Measurements from ENCODE around the gene SERP2. TPM values are rescaled to one million over a fixed set of nuclear protein-coding genes. Genes with fewer than 3 reads are reported as not detected.

Gene SERP2
- total RNA-seq, 1 experiment from 2014 or later, result not detected

GRCh38 chr13:44373247-44373600 lies 400 bp upstream of the SERP2 start:
- Histone ChIP-seq H3K4me2 (ENCODE audit: low read depth, low read length, poor library complexity, severe bottlenecking) (no peak overlapping the region), H3K9me3 (ENCODE audit: low read length) (no peaks in the 10 kb centered on the region)

DNA sequence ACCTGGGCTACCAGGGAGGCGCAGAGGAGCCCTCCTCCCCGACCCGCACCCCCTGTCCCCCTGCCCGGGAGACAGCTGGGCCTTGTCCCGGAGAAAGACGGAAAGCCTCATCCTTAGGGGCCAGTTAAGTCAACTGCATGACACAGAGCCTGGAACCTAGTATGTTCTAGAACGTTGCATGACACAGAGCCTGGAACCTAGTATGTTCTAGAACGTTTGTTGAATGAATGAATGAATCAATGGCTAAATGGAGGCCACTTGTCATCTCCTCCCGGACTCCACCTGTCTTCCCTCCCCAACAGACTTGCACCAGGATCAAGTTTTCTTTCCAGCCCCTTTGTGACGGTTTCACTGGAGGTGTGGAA lies 706 bp downstream of the SERP2 start:
- no peak overlapping the region for H3K27ac ChIP-seq (ENCODE audit: low read length)
- H3K4me1 ChIP-seq (ENCODE audit: low read length), result no peaks in the 10 kb centered on the region
- no peaks in the 10 kb centered on the region for H3K27me3 ChIP-seq (ENCODE audit: low read length)
- H3K4me2 ChIP-seq (ENCODE audit: low read depth, low read length, poor library complexity, severe bottlenecking), result no peak overlapping the region
- H3K9ac ChIP-seq (ENCODE audit: low read length), result no peak overlapping the region
- DNase-seq, result no peak
- no peaks in the 10 kb centered on the region for H3K79me2 ChIP-seq (ENCODE audit: low read length)
- no peaks in the 10 kb centered on the region for H4K20me1 ChIP-seq (ENCODE audit: insufficient read depth, low read depth, low read length)
- no peaks in the 10 kb centered on the region for H3K9me2 ChIP-seq (replicated peaks; ENCODE audit: insufficient read depth, low read length)
- H3K4me3 ChIP-seq (ENCODE audit: low read length), result no peak overlapping the region
- H2AFZ ChIP-seq (ENCODE audit: low read length), result no peak overlapping the region
- H3K36me3 ChIP-seq (ENCODE audit: insufficient read depth, low read length), result no peaks in the 10 kb centered on the region
- H3K9me3 ChIP-seq (ENCODE audit: low read length), result no peaks in the 10 kb centered on the region

More at GRCh38 chr13:44373247-44373600, 400 bp upstream of the SERP2 start:
- no peak for DNase-seq
- H3K36me3 ChIP-seq (ENCODE audit: insufficient read depth, low read length), result no peaks in the 10 kb centered on the region
- H3K27me3 ChIP-seq (ENCODE audit: low read length), result no peaks in the 10 kb centered on the region
- H3K9me2 ChIP-seq (replicated peaks; ENCODE audit: insufficient read depth, low read length), result no peaks in the 10 kb centered on the region
- no peak overlapping the region for H3K27ac ChIP-seq (ENCODE audit: low read length)
- no peaks in the 10 kb centered on the region for H3K79me2 ChIP-seq (ENCODE audit: low read length)
- no peak overlapping the region for H3K4me3 ChIP-seq (ENCODE audit: low read length)
- H3K9ac ChIP-seq (ENCODE audit: low read length), result no peak overlapping the region
- H4K20me1 ChIP-seq (ENCODE audit: insufficient read depth, low read depth, low read length), result no peaks in the 10 kb centered on the region
- H3K4me1 ChIP-seq (ENCODE audit: low read length), result no peaks in the 10 kb centered on the region
- H2AFZ ChIP-seq (ENCODE audit: low read length), result no peak overlapping the region

DNA sequence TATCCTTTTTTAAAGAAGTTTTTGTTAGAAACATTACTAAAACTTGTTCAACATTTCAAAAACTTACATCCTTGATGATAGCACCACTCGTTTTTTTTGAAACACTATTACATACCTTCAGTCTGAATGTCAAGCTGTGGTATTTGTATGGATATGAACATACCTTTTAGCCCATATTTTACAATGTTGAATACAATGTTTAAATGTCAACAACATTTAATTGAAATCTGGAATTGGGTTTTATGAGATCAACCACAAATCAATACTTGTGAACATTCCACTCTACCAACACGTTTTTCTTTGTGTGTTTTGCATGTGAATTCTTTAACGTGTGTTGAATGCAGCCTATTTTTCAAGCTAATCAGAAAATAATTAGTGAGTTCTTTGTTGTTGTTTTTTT lies 4.7 kb downstream of the SERP2 start:
- H3K9me2 ChIP-seq (replicated peaks; ENCODE audit: insufficient read depth, low read length), result no peaks in the 10 kb centered on the region
- H3K79me2 ChIP-seq (ENCODE audit: low read length), result no peaks in the 10 kb centered on the region
- H3K27me3 ChIP-seq (ENCODE audit: low read length), result no peaks in the 10 kb centered on the region
- no peaks in the 10 kb centered on the region for H3K9me3 ChIP-seq (ENCODE audit: low read length)
- H3K4me3 ChIP-seq (ENCODE audit: low read length), result no peak overlapping the region
- no peak overlapping the region for H2AFZ ChIP-seq (ENCODE audit: low read length)
- H3K4me1 ChIP-seq (ENCODE audit: low read length), result no peaks in the 10 kb centered on the region
- no peaks in the 10 kb centered on the region for H3K36me3 ChIP-seq (ENCODE audit: insufficient read depth, low read length)
- H4K20me1 ChIP-seq (ENCODE audit: insufficient read depth, low read depth, low read length), result no peaks in the 10 kb centered on the region
- H3K27ac ChIP-seq (ENCODE audit: low read length), result no peak overlapping the region
- DNase-seq, result no peak
- H3K9ac ChIP-seq (ENCODE audit: low read length), result no peak overlapping the region
- no peak overlapping the region for H3K4me2 ChIP-seq (ENCODE audit: low read depth, low read length, poor library complexity, severe bottlenecking)

GRCh38 chr13:44379885-44380284 lies 6.3 kb downstream of the SERP2 start:
- Histone ChIP-seq H3K36me3 (ENCODE audit: insufficient read depth, low read length) (no peaks in the 10 kb centered on the region), H3K4me3 (ENCODE audit: low read length) (no peak overlapping the region), H3K27ac (ENCODE audit: low read length) (no peak overlapping the region), H3K4me1 (ENCODE audit: low read length) (no peaks in the 10 kb centered on the region), H3K27me3 (ENCODE audit: low read length) (no peaks in the 10 kb centered on the region), H4K20me1 (ENCODE audit: insufficient read depth, low read depth, low read length) (no peaks in the 10 kb centered on the region), H2AFZ (ENCODE audit: low read length) (no peak overlapping the region), H3K9ac (ENCODE audit: low read length) (no peak overlapping the region), H3K9me2 (replicated peaks; ENCODE audit: insufficient read depth, low read length) (no peaks in the 10 kb centered on the region), H3K4me2 (ENCODE audit: low read depth, low read length, poor library complexity, severe bottlenecking) (no peak overlapping the region), H3K9me3 (ENCODE audit: low read length) (no peaks in the 10 kb centered on the region), H3K79me2 (ENCODE audit: low read length) (no peaks in the 10 kb centered on the region)
- no peak for DNase-seq

DNA sequence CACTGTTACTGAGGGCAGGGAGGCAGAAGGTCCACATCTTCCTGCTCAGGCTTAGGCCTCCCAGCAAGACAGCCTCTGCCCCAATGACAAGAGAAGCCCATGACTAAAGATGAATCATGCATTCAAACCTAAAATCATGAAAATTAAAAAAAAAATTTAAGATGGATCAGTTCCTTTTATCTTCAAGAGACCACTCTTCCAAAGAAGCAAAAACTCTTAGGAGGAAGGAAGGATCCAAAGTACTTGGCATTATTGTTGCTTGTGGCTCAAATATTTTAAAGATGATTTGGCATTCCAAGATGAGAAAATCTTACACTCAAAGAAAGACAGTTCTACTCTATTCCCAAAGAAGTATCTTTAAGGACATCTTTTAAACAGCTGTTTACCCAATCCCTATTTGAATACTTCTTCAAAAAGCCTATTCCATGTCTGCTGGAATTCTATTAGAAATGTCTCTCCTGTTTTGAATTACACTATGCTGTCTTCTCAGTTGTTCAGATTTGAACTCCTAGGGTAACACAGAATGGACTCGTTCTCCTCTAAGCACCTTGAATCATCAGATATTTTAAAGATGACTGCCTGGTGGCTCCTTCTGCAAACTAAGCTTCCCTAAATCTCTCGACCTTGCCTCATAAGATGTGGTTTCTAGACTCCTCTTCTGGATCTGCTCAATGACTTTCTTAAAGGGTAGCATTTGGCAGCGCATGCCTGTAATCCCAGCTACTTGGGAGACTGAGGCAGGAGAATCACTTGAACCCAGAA lies 7.0 kb downstream of the SERP2 start:
- no peak overlapping the region for H3K4me2 ChIP-seq (ENCODE audit: low read depth, low read length, poor library complexity, severe bottlenecking)
- H3K27me3 ChIP-seq (ENCODE audit: low read length), result no peaks in the 10 kb centered on the region
- no peaks in the 10 kb centered on the region for H3K4me1 ChIP-seq (ENCODE audit: low read length)
- H3K27ac ChIP-seq (ENCODE audit: low read length), result no peak overlapping the region
- no peak for DNase-seq
- H3K9ac ChIP-seq (ENCODE audit: low read length), result no peak overlapping the region
- no peaks in the 10 kb centered on the region for H4K20me1 ChIP-seq (ENCODE audit: insufficient read depth, low read depth, low read length)
- H2AFZ ChIP-seq (ENCODE audit: low read length), result no peak overlapping the region
- H3K4me3 ChIP-seq (ENCODE audit: low read length), result no peak overlapping the region
- no peaks in the 10 kb centered on the region for H3K79me2 ChIP-seq (ENCODE audit: low read length)
- no peaks in the 10 kb centered on the region for H3K36me3 ChIP-seq (ENCODE audit: insufficient read depth, low read length)
- no peaks in the 10 kb centered on the region for H3K9me2 ChIP-seq (replicated peaks; ENCODE audit: insufficient read depth, low read length)
- no peaks in the 10 kb centered on the region for H3K9me3 ChIP-seq (ENCODE audit: low read length)

DNA sequence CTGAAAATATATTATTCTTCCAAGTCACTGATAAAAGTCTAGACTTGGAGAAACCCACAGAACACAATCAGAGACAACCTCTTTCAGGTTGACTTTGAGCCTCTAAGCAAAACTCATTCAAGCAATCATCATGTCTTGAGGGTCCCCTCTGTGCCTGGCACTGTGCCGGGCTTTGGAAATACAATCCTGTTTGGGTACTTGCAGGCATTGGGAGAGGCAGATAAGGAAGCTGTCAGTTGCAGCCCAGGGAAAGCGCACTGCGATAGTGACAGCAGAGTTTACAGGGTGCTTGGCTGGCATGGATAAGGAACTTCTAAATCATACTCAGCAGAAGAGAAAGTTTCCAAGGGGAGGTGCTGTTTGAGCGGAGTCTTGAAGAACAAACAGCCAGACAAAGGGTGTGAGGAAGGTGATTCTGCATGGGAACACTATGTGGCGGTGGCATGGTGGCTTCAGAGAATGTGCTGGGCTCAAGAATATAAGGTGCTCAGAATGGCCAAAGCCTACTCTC lies 9.1 kb downstream of the SERP2 start:
- Histone ChIP-seq H3K4me2 (ENCODE audit: low read depth, low read length, poor library complexity, severe bottlenecking) (no peak overlapping the region), H3K9me3 (ENCODE audit: low read length) (no peaks in the 10 kb centered on the region)
- DNase-seq, result no peak

GRCh38 chr13:44383945-44384344 lies 10.3 kb downstream of the SERP2 start:
- Histone ChIP-seq H3K4me2 (ENCODE audit: low read depth, low read length, poor library complexity, severe bottlenecking) (no peak overlapping the region), H3K36me3 (ENCODE audit: insufficient read depth, low read length) (no peaks in the 10 kb centered on the region), H3K9ac (ENCODE audit: low read length) (no peak overlapping the region), H3K27ac (ENCODE audit: low read length) (no peak overlapping the region), H3K79me2 (ENCODE audit: low read length) (no peaks in the 10 kb centered on the region), H3K4me3 (ENCODE audit: low read length) (no peak overlapping the region), H3K27me3 (ENCODE audit: low read length) (no peaks in the 10 kb centered on the region), H3K4me1 (ENCODE audit: low read length) (no peaks in the 10 kb centered on the region), H4K20me1 (ENCODE audit: insufficient read depth, low read depth, low read length) (no peaks in the 10 kb centered on the region), H3K9me3 (ENCODE audit: low read length) (no peaks in the 10 kb centered on the region), H3K9me2 (replicated peaks; ENCODE audit: insufficient read depth, low read length) (no peaks in the 10 kb centered on the region), H2AFZ (ENCODE audit: low read length) (no peak overlapping the region)
- no peak for DNase-seq

More for the DNA sequence above, 9.1 kb downstream of the SERP2 start:
- Histone ChIP-seq H3K4me1 (ENCODE audit: low read length) (no peaks in the 10 kb centered on the region), H3K27me3 (ENCODE audit: low read length) (no peaks in the 10 kb centered on the region), H3K4me3 (ENCODE audit: low read length) (no peak overlapping the region), H3K9me2 (replicated peaks; ENCODE audit: insufficient read depth, low read length) (no peaks in the 10 kb centered on the region), H4K20me1 (ENCODE audit: insufficient read depth, low read depth, low read length) (no peaks in the 10 kb centered on the region), H3K9ac (ENCODE audit: low read length) (no peak overlapping the region), H3K27ac (ENCODE audit: low read length) (no peak overlapping the region), H3K36me3 (ENCODE audit: insufficient read depth, low read length) (no peaks in the 10 kb centered on the region), H3K79me2 (ENCODE audit: low read length) (no peaks in the 10 kb centered on the region), H2AFZ (ENCODE audit: low read length) (no peak overlapping the region)

- Histone ChIP-seq H3K9me2 (replicated peaks; ENCODE audit: insufficient read depth, low read length) (no peaks in the 10 kb centered on the region), H3K79me2 (ENCODE audit: low read length) (no peaks in the 10 kb centered on the region), H3K27ac (ENCODE audit: low read length) (no peak overlapping the region), H3K9me3 (ENCODE audit: low read length) (no peaks in the 10 kb centered on the region), H3K4me3 (ENCODE audit: low read length) (no peak overlapping the region), H2AFZ (ENCODE audit: low read length) (no peak overlapping the region), H3K4me2 (ENCODE audit: low read depth, low read length, poor library complexity, severe bottlenecking) (no peak overlapping the region), H3K4me1 (ENCODE audit: low read length) (no peaks in the 10 kb centered on the region), H3K27me3 (ENCODE audit: low read length) (no peaks in the 10 kb centered on the region), H3K9ac (ENCODE audit: low read length) (no peak overlapping the region), H3K36me3 (ENCODE audit: insufficient read depth, low read length) (no peaks in the 10 kb centered on the region), H4K20me1 (ENCODE audit: insufficient read depth, low read depth, low read length) (no peaks in the 10 kb centered on the region)
- DNase-seq, result no peak
Measured at GRCh38 chr13:44384778-44385177, 11.2 kb downstream of the SERP2 start.
